PC-3 (cell line): ENCODE measurements around the gene TTC8. TPM values are rescaled to one million over a fixed set of nuclear protein-coding genes. Genes with fewer than 3 reads are reported as not detected.

Source experiments
- ATAC-seq: fragments of 200-7000 bp; cut with Tn5 transposase; 2 replicates; pipeline ENCODE4 v1.9.1; 2020; ENCODE audit warnings: mild to moderate bottlenecking, moderate library complexity
- BruUV-seq: library from RNA; stranded (reverse); fragments of 400-500 nt; replicated peaks from 2 replicates; lab custom pipeline; 2021; lab: Mats Ljungman, UMichigan
- CTCF ChIA-PET: fragments of 300-600 bp; sonication (Branson Sonifier 250); formaldehyde crosslinking; loops from one replicate; lab custom pipeline; 2022; ENCODE audit warnings: antibody characterized with exemption; lab: Charles Lee
- POLR2A ChIA-PET: fragments of 300-600 bp; sonication (Branson Sonifier 250); formaldehyde crosslinking; loops from one replicate; lab custom pipeline; 2022; ENCODE audit warnings: antibody characterized with exemption; ENCODE audit not compliant: unreplicated experiment; lab: Charles Lee
- DNase-seq: peaks from one replicate; pipeline ENCODE4 v3.0.0-alpha.2; 2015
- H2AFZ ChIP-seq: fragments of 300-600 bp; sonication (generic); 2 replicates; pipeline ENCODE4 v1.6.0; 2016; ENCODE audit warnings: antibody characterized with exemption, low read length
- H3F3A ChIP-seq: fragments of 300-600 bp; sonication (generic); one replicate; pipeline ENCODE4 v1.6.0; 2017; ENCODE audit warnings: antibody characterized with exemption, low read length, control low read depth, mild to moderate bottlenecking; ENCODE audit not compliant: unreplicated experiment
- H3K27ac ChIP-seq: fragments of 300-600 bp; sonication (generic); 2 replicates; pipeline ENCODE4 v1.5.1; 2016; ENCODE audit warnings: mild to moderate bottlenecking, low read length
- H3K27me3 ChIP-seq: fragments of 300-600 bp; sonication (generic); 2 replicates; pipeline ENCODE4 v1.6.1; 2016; ENCODE audit warnings: low read length, mixed read lengths
- H3K36me3 ChIP-seq: fragments of 300-600 bp; sonication (generic); 2 replicates; pipeline ENCODE4 v1.6.1; 2016; ENCODE audit warnings: low read depth, mixed run types, low read length, mixed read lengths
- H3K4me1 ChIP-seq: fragments of 300-600 bp; sonication (generic); 2 replicates; pipeline ENCODE4 v1.5.1; 2016; ENCODE audit warnings: low read length; ENCODE audit not compliant: insufficient read depth
- H3K4me2 ChIP-seq: fragments of 300-600 bp; sonication (generic); 2 replicates; pipeline ENCODE4 v1.6.0; 2016; ENCODE audit warnings: low read length
- H3K4me3 ChIP-seq: fragments of 300-600 bp; sonication (generic); 2 replicates; pipeline ENCODE4 v1.5.1; 2016; ENCODE audit warnings: mild to moderate bottlenecking, low read length, mixed read lengths
- H3K79me2 ChIP-seq: fragments of 300-600 bp; sonication (generic); 2 replicates; pipeline ENCODE4 v1.6.1; 2017; ENCODE audit warnings: low read length, mixed read lengths
- H3K9ac ChIP-seq: fragments of 300-600 bp; sonication (generic); 2 replicates; pipeline ENCODE4 v1.6.0; 2016; ENCODE audit warnings: mild to moderate bottlenecking, low read length
- H3K9me2 ChIP-seq: fragments of 300-600 bp; sonication (generic); replicated peaks from 2 replicates; pipeline ENCODE4 v1.6.1; 2016; ENCODE audit warnings: mixed run types, low read length, mixed read lengths
- H3K9me3 ChIP-seq: fragments of 300-600 bp; sonication (generic); 2 replicates; pipeline ENCODE4 v1.6.1; 2016; ENCODE audit warnings: low read length, mixed read lengths
- H4K20me1 ChIP-seq: fragments of 300-600 bp; sonication (generic); 2 replicates; pipeline ENCODE4 v1.6.1; 2016; ENCODE audit warnings: low read length, mixed read lengths
- CTCF ChIP-seq: fragments of 300-600 bp; sonication (generic); conservative IDR thresholded peaks from 2 replicates; pipeline ENCODE4 v1.5.1; 2017; ENCODE audit warnings: antibody characterized with exemption, low read depth, mild to moderate bottlenecking, low read length
- EZH2 ChIP-seq: fragments of 300-600 bp; sonication (generic); IDR thresholded peaks from one replicate; pipeline ENCODE4 v1.6.1; 2017; ENCODE audit warnings: antibody characterized with exemption, mild to moderate bottlenecking, low read length; ENCODE audit not compliant: unreplicated experiment
- EZH2phosphoT487 ChIP-seq: fragments of 300-600 bp; sonication (generic); IDR thresholded peaks from 2 replicates; pipeline ENCODE4 v1.6.1; 2018; ENCODE audit warnings: mild to moderate bottlenecking, antibody characterized with exemption, low read length, borderline replicate concordance
- intact Hi-C: fragments of 100-400 bp; cut with micrococcal nuclease; formaldehyde crosslinking; loops from 2 replicates; pipeline ENCODE4 v1.9.0; 2023
- total RNA-seq: library from RNA; depleted of rRNA; stranded (reverse); fragments of >200 nt; gene quantifications from 2 replicates; pipeline ENCODE4 v1.2.3, GENCODE V29; 2014

Gene TTC8
- total RNA-seq, 1 experiment from 2014 or later: 24.8 TPM

GRCh38 chr14:88902850-88903249 is 78.4 kb downstream of the TTC8 start:
- Histone ChIP-seq H3K27me3 (no peaks in the 10 kb centered on the region), H3K27ac (no peak overlapping the region), H3K79me2 (no peaks in the 10 kb centered on the region), H3K9me2 (no peaks in the 10 kb centered on the region), H3K9me3 (no peaks in the 10 kb centered on the region), H3K4me3 (no peak overlapping the region), H3K4me2 (no peak overlapping the region), H4K20me1 (no peaks in the 10 kb centered on the region), H3K4me1 (peaks cover 3% of the 10 kb centered on the region; the same call in 1 of the 2 replicates), H2AFZ (no peak overlapping the region), H3K36me3 (no peaks in the 10 kb centered on the region), H3F3A (no peaks in the 10 kb centered on the region), H3K9ac (no peak overlapping the region)
- BruUV-seq: no TSS peak
- TF ChIP-seq EZH2: no peak
- TF ChIP-seq EZH2phosphoT487: no peak
- no peak for TF ChIP-seq CTCF
- CTCF ChIA-PET: no interaction called here
- POLR2A ChIA-PET: no interaction called here
- ATAC-seq (no peak), DNase-seq (no peak)
- intact Hi-C loops: no loop called here

GRCh38 chr14:88904206-88904647 is 79.8 kb downstream of the TTC8 start:
- TF ChIP-seq EZH2phosphoT487: no peak
- no peak for TF ChIP-seq CTCF
- no peak overlapping the region for H3K27ac ChIP-seq
- H3K79me2 ChIP-seq: no peaks in the 10 kb centered on the region
- no peaks in the 10 kb centered on the region for H3K9me3 ChIP-seq
- ChIA-PET POLR2A (no interaction called here), CTCF (interaction anchor here (0.6 kb wide), 1 partner anchor 183 kb away, joined by 3 read pairs; no protein-coding TSS in a partner anchor)
- intact Hi-C loops: no loop called here
- H3K4me1 ChIP-seq: peaks cover 2% of the 10 kb centered on the region; the same call in 1 of the 2 replicates
- no peaks in the 10 kb centered on the region for H3K36me3 ChIP-seq
- H3K4me3 ChIP-seq: no peak overlapping the region
- no peak overlapping the region for H2AFZ ChIP-seq
- no peaks in the 10 kb centered on the region for H3K9me2 ChIP-seq
- no peaks in the 10 kb centered on the region for H4K20me1 ChIP-seq
- ATAC-seq (no peak), DNase-seq (no peak)
- H3F3A ChIP-seq: no peaks in the 10 kb centered on the region
- no peak overlapping the region for H3K4me2 ChIP-seq
- no peak overlapping the region for H3K9ac ChIP-seq
- BruUV-seq: no TSS peak
- no peaks in the 10 kb centered on the region for H3K27me3 ChIP-seq

- no peak overlapping the region for H3K4me3 ChIP-seq
- H3K4me2 ChIP-seq: no peak overlapping the region
- no TSS peak for BruUV-seq
- ChIA-PET POLR2A (no interaction called here), CTCF (interaction anchor here (0.6 kb wide), 1 partner anchor 182 kb away, joined by 3 read pairs; no protein-coding TSS in a partner anchor)
- no peak for DNase-seq
- H3K79me2 ChIP-seq: no peaks in the 10 kb centered on the region
- H3K9ac ChIP-seq: no peak overlapping the region
- no peaks in the 10 kb centered on the region for H3K36me3 ChIP-seq
- ATAC-seq: no peak
- H3K27ac ChIP-seq: no peak overlapping the region
- no peak for TF ChIP-seq CTCF
- TF ChIP-seq EZH2: no peak
- TF ChIP-seq EZH2phosphoT487: no peak
- H3F3A ChIP-seq: no peaks in the 10 kb centered on the region
- no peaks in the 10 kb centered on the region for H3K4me1 ChIP-seq
- H3K9me2 ChIP-seq: no peaks in the 10 kb centered on the region
- no peaks in the 10 kb centered on the region for H3K9me3 ChIP-seq
- H3K27me3 ChIP-seq: no peaks in the 10 kb centered on the region
- no peaks in the 10 kb centered on the region for H4K20me1 ChIP-seq
- intact Hi-C loops: no loop called here
- no peak overlapping the region for H2AFZ ChIP-seq
Observed at GRCh38 chr14:88904864-88905263, 80.4 kb downstream of the TTC8 start.
